HG03354 (cell line): ENCODE data around the gene HAGH.

Source experiments
- ATAC-seq: cut with Tn5 transposase; IDR thresholded peaks from one replicate; pipeline ENCODE4 v1.9.1; 2021; ENCODE audit warnings: mild to moderate bottlenecking; ENCODE audit not compliant: unreplicated experiment, poor library complexity, severe bottlenecking

HAGH gene

DNA sequence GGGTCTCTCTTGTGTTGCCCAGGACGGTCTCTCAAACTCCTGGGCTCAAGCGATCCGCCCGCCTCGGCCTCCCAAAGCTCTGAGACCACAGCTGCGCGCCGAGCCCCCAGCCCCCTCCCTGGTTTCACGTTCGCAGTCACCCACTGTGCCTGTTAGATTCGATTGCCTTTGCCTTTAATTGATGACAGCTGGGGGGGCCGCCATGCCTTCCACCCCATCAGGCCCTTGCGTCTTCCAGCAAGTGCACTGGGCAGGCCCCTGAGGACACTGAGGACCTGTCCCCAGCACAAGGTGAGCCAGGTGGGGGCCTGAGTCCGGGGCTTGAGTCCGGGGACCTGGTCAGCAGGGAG is 36.4 kb downstream of the HAGH start:
- no peak for ATAC-seq

DNA sequence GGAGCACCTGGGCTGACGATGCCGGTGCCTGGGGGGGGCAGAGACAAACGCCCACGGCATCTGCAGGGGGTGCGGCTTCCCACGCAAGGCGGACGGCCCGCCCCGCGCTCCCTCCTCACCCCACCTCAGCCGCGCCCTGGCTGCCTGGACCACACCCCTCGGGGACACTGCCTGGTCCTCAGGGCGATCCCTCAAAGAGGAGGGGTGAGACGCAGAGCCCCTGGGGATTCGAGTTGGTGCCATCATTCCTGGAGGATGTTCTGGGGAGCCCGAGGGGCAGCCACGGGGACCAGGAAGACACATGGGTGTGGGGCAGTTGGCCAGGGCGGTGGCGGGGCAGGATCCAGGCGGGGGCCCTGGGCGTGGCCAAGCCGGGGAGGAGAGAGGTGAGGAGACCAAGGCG is 37.0 kb downstream of the HAGH start:
- ATAC-seq: no peak

DNA sequence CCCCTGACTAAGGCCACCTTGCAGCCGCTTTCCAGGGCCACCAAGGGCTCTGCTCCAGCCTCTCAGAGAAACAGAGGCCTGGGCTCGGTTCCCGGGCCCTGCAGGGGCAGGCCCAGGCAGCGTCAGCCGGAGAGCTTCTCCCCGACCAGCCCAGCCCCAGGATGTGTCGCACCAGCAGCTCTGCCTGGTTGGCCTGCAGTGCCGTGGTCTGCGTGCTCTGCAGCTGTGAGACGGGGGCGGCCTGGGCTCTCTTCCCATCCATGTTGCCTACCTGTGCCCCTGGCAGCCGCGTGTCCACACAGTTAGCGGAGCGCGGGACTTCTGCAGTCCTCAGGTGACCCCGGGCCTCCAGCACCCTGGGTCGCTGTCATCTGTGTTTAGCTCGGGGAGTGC is 37.9 kb downstream of the HAGH start:
- no peak for ATAC-seq

DNA sequence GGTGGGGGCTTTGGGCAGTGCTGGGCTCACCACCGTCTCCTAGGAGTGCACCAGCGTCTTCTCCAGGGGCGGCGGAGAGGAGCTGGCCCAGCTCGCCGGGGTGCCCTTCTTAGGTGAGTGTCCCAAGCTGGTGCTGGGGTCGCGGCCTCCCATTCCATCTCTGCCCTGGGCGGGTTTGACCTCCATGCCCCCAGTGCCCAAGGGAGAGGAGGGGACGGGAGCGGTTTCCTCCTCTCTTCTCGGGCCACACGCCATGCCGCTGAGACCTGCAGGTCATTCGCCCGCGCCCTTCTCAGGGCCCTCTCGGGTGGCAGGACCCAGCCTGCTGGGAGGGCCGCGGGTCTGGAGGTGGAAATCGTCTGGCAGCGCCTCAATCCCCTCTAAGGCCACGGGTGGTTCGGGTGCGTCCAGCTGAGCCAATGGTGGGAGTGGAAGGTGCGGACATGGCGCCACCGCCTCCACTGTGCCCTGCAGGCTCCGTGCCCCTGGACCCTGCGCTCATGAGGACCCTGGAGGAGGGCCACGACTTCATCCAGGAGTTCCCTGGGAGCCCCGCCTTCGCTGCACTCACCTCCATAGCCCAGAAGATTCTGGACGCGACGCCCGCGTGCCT is 38.4 kb downstream of the HAGH start:
- no peak for ATAC-seq

DNA sequence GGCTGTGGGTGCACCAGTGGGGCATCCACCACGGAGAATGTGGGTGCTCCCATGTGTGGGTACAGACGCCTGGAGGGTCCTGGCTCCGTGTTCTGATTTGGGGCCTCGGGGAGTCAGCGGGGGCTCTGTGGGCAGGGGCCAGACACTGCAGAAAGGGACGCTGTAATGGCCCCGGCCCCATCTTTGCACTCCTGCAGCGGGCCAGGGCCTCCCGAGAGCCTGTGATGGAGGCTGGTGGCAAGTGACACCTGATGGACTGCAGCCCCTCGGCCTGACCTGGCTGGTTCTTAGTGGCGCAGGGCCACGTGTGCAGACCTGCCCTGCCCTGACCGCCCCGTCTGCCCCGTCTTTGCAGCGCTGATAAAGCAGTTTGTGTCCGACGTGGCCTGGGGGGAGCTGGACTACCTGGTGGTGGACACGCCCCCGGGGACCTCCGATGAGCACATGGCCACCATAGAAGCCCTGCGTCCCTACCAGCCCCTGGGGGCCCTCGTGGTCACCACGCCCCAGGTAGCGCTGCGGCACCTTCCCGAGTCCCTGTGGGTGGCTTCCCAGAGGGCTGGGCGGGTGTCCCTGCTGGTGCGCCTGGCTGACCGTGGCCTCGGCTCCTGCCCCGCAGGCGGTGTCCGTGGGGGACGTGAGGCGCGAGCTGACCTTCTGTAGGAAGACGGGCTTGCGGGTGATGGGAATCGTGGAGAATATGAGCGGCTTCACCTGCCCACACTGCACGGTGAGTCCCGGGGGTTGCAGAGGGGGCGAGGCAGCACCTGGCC is 39.1 kb downstream of the HAGH start:
- ATAC-seq: no peak

DNA sequence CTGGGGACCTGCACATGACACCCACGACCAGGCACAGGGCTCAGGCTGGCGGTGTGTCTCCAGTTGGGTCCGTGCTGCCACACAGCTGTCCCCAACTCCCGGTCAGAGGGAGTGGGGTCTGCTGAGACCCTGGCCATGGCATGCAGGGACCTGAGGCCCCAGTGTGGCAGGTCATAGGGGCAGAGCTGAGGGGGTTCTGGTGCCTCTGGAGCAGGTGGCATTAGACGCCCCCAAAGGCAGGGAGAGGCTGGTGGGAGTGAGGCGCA is 39.6 kb downstream of the HAGH start:
- no peak for ATAC-seq

DNA sequence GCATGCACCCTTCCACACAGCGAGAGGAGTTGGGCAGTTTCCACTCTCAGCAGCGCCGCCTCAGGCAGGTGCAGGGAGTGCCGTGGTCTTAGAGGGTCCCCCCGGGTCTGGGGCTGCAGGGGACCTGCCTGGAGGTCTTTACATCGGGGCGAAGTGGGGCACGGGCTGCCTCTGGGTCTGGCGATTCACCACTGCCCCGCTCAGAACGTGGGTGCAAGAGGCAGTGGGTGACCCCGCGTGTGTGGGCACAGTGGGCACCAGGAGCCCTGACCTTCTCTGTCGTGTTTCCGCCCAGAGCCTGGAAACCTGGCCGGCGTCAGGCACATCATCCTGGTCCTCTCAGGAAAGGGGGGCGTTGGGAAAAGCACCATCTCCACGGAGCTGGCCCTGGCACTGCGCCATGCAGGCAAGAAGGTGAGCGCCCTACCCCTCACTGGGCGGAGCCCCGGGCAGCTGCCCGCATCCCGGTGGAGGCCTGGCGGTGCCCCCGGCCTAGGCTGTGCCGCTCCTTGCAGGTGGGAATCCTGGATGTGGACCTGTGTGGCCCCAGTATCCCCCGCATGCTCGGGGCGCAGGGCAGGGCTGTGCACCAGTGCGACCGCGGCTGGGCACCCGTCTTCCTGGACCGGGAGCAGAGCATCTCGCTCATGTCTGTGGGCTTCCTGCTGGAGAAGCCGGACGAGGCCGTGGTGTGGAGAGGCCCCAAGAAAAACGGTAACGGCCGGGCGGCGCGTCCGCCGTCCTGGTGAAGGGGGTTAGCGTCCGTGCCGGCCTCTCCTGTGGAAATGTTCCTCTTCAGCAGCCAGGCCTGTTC is 40.2 kb downstream of the HAGH start:
- no peak for ATAC-seq

DNA sequence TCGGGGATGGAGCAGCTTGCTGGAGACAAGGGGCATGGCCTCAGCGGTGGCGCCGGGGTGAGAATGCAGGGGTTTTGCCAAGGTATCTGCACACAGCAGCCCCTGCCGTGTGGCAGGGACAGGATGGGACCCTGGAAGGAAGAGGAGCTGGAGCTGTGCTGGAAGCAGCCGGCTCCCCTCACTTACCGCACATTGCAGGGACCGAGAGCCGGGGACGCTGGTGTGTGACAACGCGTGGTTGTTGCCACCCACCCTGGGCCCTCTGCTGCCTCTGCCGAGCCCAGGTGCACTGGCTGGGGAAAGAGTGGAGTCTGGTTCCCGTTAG is 40.8 kb downstream of the HAGH start:
- no peak for ATAC-seq

DNA sequence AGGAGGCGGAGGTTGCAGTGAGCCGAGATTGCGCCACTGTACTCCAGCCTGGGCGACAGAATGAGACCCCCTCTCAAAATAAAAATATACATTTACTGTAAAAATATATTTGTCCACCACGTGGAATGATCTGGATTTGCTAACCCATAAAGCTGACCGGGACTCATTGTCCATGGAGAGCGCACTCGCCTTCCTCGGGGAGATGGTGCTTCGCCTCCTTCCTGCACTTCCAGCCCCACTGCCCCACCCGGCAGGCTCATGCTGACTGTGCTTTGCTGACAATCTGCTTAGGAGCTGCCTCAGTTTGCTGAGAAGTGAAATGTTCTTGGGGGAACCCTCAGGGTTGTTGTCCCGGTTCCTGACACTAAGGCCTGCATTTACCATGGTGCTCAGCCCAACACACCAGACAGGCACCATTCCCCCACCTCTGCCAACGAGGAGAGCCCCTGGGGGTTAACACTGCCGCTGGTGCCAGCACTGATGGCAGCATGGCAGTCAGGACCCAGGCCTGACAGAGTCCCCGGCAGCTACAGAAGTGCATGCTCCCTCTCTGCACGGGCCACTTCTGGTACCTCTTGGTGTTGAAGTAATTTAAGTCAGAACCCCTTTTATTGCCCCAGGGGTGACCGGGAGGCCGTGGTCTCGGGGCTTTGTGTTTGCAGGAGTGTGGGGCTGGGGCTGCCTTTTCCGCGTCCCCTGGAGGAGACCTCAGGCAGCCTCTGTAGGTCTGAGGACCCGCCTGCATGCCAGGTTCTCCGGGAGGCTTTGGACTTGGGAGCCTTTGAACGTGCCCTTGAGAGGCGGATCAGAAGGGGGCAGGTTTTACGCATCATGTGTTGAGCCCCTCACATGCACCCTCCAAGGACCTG is 41.4 kb downstream of the HAGH start:
- ATAC-seq: no peak

DNA sequence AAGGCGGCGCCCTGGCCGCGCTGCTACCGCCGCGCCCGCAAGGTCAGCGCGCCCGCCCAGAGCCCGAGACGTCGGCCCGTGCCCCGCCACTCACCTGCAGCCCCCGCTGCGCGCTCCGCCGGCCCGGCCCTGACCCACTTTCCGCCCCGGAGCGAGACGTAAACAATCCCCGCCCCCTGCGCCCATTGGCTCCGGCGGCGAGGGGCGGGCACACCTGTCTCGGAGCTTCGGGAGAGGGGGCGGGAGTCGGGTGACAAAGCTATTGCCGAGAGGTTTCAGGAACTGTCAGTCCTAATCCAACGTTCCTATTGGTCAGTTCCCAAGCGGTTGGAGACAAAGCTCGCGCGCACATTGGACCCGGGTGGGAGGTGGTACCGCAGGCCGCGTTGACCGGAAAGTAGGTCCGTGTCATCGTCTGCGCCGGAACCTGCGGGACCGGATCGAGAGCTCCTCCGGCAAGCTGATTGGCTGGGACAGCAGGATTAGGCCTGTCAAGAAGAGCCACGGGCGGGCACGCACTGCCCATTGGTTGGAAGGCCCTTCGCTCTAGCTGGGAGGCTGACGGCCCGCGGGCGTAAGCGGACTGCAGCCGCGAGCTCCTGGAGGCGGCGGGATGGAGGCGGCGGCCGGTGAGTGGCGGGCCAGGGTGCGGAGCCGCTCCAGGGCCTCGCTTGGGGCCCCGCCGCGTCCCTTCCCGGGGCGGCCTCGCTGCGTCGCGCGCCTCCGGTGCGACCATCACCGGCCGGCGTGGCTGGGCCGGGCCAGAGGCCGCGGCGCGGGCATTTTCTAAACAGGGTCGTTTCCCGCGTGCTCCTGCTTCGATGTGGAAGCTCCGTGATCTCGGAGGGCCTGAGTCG is 44.0 kb downstream of the HAGH start, which contains the start of the genes NUBP2 and SPSB3:
TSS of gene NUBP2 (plus strand) at position 553 of the 857 bp plus-strand sequence. CDS start at position 614, 61 bp downstream.
TSS of gene SPSB3 (minus strand) at position 164 of the 857 bp plus-strand sequence. CDS start 1,088 bp downstream, outside the sequence.
- peak; percentile 88 for ATAC-seq

DNA sequence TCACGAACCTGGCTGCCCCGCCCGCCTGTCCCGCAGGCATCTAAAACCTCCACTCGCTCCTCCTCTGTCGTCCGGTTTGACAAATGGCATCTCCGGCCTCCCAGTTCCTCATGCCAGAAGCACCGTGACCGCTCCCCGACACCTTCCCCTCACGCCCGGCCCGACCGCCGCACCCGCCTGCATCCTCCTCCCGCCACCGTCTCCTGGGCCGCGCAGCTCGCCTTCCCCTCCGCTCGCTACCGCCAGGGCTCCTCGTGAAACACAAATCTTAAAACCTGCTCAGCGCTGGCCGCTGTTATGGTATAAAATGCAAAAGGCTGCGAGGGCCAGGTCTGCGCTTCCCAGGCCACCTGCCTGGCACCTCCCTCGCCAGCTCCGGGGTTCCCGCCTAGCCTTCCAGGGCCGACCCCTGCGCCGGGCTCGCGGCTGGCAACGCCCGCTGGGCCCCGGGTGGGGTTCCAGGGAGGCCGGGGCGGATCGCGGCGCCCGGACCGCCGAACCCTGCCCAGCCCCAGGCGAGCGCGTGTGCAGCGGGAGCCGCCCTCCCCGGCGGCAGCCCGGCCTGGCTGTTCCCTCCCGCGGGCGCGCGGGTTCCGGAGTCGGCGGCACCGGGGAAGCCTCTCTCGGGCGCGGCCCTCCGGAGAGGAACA is 44.7 kb downstream of the HAGH start:
- peak; percentile 11 for ATAC-seq

DNA sequence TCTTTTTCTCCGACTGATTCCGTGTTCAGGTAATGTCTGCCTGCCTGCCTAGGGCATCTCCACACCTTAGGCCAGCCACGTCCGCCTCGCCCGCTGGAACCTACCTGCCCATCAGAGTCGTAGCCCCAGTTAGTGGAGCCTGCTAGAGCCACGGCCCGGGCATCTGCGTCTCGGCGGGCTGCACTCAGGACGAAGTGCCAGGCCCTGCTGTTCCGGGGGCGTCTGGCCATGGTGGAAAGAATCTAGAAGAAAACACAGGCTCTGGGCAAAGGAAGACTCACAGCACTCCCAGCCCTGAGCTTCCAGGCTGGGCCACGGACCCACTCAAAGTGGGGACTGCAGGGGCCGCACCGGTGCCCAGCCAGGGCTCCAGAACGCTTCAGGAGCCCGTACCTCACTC is 45.4 kb downstream of the HAGH start:
- ATAC-seq: no peak

DNA sequence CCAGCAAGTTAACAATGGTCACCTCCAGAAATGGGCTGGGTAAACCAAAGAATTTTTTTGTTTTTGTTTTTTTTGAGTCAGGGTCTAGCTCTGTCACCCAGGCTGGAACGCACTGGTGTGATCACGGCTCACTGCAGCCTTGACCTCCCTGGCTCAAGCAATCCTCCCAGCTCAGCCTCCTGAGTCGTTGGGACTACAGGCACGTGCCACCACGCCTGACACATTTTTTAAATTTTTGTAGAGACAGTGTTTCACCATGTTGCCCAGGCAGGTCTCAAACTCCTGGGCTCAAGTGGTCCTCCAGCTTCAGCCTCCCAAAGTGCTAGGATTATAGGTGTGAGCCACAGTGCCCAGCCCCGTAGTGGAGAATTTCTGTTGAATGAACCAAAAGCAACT is 46.0 kb downstream of the HAGH start:
- ATAC-seq: no peak

DNA sequence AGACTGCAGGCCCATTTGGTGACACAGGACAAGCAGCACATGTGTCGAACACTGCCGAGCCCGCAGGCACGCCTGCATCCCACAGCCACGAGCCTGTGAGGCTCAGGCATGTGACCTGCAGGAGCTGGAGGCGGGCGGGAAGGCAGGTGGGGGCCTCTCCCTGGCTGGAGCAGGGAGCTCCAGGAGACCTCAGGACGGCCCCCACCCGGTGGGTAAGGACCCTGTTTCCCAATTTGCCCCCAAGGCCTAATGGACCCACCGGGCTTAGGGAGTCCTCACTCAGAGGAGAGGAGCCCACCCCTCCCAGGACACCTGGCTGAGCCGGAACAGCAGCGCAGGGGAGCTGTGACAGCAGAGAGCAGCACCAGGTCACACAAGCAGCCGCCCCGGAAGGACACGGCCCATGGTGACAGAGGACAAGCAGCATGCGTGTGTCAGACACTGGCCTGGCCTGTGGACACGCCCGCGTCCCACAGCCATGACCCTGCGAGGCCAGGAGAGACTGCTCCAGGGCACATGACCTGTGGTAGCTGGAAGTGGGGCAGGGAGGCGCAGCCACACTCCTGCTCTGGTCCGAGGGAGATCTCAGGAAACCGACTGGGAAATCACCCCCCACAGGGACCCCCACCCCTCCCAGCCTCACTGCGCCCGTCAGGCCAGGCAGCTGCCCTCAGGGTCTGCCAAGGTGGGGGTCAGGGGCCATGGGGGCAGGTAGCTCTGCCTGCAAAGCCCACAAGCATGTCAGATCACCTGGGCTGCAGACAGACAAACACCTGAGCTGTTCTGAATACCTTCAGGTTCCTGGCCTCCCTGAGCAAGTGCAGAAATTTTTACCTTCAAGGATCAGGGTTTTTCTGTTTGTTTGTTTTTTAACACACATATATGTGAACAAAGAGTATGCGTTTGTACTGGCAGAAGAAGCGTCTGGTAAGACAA is 46.6 kb downstream of the HAGH start:
- ATAC-seq: no peak

DNA sequence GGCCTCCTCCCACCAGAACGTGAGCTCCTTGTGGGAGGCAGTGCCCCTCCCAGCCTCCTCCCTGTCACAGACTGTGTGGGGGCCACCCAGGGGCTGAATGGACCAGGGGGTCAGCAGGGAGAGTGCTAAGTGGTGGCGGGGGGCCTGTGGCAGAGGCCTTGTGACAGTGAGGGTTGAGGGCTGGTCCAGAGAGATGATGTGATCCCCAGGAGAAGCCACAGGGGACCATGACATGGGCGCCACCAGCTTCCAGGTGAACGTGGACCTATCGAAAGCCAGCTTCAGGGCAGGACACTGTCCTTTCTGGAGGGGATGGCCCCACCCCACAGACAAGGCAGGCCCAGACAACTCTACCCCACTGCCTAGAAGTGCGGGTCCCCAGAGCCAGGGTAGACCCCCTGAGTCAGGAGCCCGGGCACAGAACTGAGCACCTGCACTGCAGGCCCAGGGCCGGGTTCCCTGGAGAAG is 47.4 kb downstream of the HAGH start:
- no peak for ATAC-seq

DNA sequence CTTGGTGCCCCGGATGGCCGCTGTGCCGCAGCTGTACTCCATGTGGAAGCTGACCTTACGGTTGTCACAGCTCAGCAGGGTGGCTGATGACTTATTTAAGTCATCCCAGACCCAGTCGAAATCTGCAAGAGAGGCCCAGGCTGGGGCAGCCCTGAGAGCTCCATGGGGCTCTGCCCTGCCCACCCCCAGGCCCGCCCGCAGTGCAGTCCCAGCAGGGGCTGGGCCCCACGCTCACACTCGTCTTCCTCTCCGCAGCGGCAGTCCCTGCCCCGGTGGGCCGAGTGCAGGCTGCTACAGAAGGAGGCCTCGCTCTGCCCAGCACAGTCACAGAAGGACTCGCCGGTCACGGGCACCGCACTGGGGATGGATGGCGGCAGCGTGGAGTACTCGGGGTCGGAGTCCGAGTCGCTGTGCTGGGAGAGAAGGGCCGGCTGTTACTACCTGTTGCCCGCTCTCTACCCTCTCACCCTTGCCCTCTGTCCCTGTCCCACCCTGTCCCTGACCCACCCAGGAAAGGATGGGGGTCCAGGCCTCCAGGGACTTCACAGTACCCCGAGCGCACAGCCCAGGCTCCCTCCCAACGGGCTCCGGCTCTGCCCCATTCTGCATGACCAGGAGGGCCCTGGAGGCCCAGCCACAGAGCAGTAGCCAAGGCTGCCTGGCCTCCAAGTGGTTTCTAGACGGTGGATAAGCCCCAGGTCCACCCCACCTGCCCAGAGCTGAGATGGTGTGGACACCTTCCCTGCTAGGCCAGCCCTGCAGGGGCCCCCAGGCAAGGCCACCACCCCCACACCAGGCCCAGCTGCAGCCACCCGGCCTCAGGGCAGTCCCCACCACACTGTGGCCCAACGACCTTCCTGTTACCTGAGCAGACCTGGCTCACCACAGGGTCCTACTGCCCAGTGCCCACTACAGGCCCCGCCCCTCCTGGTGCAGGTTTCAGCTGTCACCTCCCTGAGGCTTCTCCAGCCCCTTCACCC is 48.1 kb downstream of the HAGH start:
- ATAC-seq: no peak
